CD4-positive, alpha-beta T cell treated with Interleukin-10 for 1 hour (primary cell): ENCODE data around the gene RSPH3.
A peak's percentile ranks its signal among the peaks of the same experiment; 100 is the strongest.
"Not testable (repeated sequence)": the region's sequence is repeated elsewhere in the genome, so short reads cannot be mapped to it uniquely, and the experiment has no call there.

Experiments
- DNase-seq: peaks from one replicate; pipeline ENCODE4 v3.0.0-alpha.2; 2020

Gene RSPH3

GRCh38 chr6:158999666-159000403, at the start of gene RSPH3:
TSS of gene RSPH3 (minus strand) at chr6:159000202. CDS start at chr6:158999550, 652 bp downstream.
- DNase-seq: peak; percentile 92

GRCh38 chr6:159047891-159048685, 48.1 kb upstream of the RSPH3 start:
- DNase-seq: no peak

- DNase-seq: no peak
These were observed 45.8 kb upstream of the RSPH3 start for GRCh38 chr6:159045801-159046200.

- peak; percentile 95 for DNase-seq
These were observed 45.1 kb upstream of the RSPH3 start, which contains the start of gene TAGAP for GRCh38 chr6:159044899-159045727. TSS of gene TAGAP (minus strand) at chr6:159044991. CDS start at chr6:159044146, 845 bp downstream.

GRCh38 chr6:159043947-159044346, 43.9 kb upstream of the RSPH3 start:
- DNase-seq: peak; percentile 59

- DNase-seq: peak; percentile 76
These were observed 43.2 kb upstream of the RSPH3 start for GRCh38 chr6:159043251-159043650.

- no peak for DNase-seq
These were observed 42.8 kb upstream of the RSPH3 start for GRCh38 chr6:159042826-159043181.

- DNase-seq: peak; percentile 92
These were observed 42.2 kb upstream of the RSPH3 start for GRCh38 chr6:159042003-159042825.

GRCh38 chr6:159041181-159041580, 41.2 kb upstream of the RSPH3 start:
- no peak for DNase-seq

- no peak for DNase-seq
These were observed 39.9 kb upstream of the RSPH3 start for GRCh38 chr6:159039885-159040258.

GRCh38 chr6:159038914-159039884, 39.2 kb upstream of the RSPH3 start:
- DNase-seq: peak; percentile 70

- DNase-seq: not testable (repeated sequence)
These were observed 38.3 kb upstream of the RSPH3 start for GRCh38 chr6:159038318-159038717.

GRCh38 chr6:159037756-159038290, 37.8 kb upstream of the RSPH3 start:
- DNase-seq: no peak

GRCh38 chr6:159036673-159037072, 36.7 kb upstream of the RSPH3 start:
- DNase-seq: peak; percentile 44

- no peak for DNase-seq
These were observed 35.9 kb upstream of the RSPH3 start for GRCh38 chr6:159035891-159036290.

GRCh38 chr6:159033160-159034049, 33.4 kb upstream of the RSPH3 start:
- DNase-seq: no peak

GRCh38 chr6:159031846-159032245, 31.8 kb upstream of the RSPH3 start:
- no peak for DNase-seq

- DNase-seq: no peak
These were observed 30.2 kb upstream of the RSPH3 start for GRCh38 chr6:159030168-159030567.

- not testable (repeated sequence) for DNase-seq
These were observed 25.2 kb upstream of the RSPH3 start for GRCh38 chr6:159025224-159025623.

GRCh38 chr6:159023893-159024292, 23.9 kb upstream of the RSPH3 start:
- DNase-seq: no peak
